T-helper 22 cell (primary cell): ENCODE measurements around the gene HSPB8.

ENCODE experiments used
- DNase-seq: peaks from one replicate; pipeline ENCODE4 v3.0.0-alpha.2; 2020; ENCODE audit warnings: low read depth

Gene HSPB8, protein sequence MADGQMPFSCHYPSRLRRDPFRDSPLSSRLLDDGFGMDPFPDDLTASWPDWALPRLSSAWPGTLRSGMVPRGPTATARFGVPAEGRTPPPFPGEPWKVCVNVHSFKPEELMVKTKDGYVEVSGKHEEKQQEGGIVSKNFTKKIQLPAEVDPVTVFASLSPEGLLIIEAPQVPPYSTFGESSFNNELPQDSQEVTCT

DNA sequence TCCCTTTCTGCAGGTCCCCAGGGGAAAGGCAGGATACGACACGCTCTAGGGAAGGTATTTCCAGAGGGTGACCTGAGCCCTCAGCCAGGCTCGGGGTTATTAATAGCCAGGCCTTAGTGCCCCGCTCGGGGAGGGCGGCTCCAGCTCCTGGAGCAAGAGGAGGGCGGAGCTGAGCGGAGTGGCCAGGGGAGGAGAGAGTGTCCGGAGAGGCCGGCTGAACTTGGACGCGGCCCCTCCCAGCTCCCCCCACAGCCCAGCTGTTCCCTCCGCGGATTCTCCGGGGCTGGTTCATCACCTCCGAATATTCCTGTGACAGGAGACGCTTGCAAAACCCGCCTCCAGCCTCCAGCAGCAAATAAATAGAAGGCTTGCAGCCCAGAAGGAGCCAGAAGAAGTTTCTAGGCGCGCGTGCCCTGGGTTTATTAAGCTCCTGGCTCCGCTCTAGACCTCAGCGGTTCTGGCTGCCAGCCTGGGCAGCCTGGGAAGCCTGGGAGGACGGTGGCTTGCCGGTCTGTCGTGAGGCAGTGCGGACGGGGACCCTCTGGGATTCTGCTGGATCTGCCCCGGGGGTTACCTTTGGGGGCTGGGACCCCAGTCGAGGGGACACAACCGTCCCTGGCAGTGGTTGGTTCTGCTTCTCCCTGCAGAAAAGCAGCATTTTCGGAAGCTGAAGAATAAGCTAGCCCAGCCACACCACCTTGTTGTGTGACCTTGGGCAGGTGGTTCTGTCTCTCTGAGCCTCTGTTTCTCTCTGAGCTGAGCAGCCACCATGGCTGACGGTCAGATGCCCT, at the start of gene HSPB8:
Gene HSPB8 (plus strand): TSS at position 388 of the 791 bp plus-strand sequence. CDS start 382 bp downstream, at position 770.
- no peak for DNase-seq

DNA sequence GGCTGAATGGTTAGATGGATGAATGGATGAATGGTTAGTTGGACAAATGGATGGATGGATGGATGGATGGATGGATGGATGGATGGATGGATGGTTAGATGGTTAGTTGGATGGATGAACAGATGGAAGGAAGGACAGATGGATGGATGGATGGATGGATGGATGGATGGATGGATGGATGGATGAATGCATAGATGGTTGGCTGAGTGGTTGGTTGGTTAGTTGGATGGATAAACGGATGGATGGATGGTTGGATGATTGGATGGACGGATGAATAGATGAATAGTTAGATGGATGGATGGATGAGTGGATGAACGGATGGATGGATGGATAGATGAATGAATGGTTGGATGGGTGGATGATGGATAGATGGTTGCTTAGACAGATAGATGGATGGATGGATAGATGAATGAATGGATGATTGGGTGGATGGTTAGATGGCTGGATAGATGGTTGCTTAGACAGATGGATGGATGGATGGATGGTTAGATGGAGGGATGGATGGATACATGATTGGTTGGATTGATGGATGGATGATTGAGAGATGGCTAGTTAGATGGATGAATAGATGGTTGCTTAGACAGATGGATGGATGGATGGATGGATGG, 48.8 kb upstream of the HSPB8 start:
- no peak for DNase-seq

DNA sequence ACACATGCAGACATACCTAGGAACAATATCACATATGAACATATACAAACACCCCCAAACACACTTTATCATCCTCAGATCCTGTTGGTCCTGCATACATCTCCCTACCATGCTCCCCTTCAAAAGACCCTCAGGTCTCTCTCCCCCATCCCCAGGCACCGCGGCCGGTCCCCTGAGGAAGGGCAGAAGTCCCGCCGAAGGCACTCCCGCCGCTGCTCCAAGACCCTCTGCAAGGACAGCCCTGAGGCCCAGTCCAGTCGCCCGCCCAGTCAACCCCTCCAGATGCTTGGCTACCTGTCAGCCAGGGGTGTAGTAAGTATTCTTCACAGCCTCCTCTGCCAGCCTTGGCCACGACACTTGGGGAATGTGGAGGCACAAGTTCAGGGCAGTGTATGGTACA, 48.2 kb upstream of the HSPB8 start:
- DNase-seq, result no peak

DNA sequence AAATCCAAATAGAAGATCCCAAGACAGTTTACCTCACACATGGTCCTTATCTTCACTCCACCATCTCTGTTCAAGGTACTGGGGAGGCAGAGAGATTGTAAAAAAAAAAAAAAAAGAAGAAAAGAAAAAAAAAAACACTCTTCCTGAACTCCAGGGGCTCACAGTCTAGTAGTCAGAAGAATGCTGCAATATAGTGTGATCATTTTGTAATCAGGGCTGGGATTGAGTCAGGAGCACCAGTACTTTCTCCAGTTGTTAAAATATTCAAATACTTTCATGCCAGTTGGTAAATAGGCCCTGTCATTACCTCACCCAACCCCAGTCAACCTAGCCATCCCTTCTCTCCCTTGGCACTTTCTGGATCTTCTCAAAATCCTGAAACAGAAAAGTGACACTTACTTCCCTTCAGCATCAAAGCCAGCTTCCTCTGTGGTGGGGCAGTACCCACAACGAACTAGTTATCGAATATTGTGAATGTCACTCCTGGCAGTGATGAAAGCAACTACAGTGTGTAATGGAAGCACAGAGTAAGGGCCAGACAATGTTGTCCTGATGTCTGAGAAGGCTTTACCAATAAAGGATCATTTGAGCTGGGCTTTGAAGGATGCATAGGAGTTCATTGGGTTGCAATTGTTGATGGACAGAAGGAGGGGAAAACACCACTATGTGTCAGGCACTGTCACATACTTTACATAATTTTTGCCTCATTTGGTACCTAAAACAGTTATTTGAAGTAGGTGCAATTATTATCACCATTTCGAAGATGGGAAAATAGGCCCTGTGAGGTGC, 44.3 kb upstream of the HSPB8 start:
- no peak for DNase-seq

DNA sequence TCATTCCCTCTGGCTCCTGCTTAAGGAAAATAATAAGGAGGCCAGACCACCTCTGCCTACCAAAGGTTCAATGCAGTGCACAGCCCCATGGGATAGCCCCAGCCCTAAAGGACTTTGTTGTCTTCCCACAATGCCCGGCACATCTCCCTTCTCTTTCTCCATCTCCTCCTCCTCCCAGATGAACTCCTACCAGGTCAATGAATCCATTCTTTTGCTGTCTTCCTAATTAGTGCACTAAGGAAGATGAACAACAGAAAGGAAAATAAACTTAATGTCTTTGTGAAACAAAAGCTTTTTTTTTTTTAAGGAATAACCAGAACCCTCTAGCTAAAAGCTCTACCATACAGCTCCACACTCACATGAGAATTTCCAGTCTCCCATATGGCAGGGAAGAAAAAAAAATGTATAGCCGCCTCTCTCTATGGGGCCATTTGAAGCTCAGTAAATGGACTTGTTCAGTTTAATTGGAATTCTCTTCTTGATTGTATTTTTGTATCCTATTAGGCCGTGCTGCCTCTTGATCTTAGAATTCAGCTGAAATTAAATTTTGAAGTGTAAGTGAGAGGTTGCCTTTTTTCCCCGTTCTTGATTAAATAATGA, 41.8 kb upstream of the HSPB8 start:
- no peak for DNase-seq

DNA sequence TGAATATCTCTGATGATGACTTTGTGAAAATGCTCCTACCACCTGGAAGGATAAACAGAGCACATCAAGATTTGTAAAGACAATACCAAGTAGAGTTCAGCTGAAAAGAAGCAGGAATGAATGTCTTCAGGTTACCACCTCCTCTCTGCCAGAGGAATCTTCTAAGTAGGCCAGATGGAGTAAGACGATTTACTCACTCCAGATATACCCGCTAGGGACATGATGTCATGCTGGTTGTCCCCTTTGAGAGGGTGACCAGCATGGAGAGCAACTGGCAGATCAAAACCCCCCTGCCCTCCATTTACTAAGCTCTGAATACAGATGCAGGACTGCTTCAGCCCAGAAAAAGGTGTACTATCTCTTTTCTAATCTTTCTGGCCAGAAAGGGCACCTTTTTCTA, 39.3 kb upstream of the HSPB8 start:
- no peak for DNase-seq

DNA sequence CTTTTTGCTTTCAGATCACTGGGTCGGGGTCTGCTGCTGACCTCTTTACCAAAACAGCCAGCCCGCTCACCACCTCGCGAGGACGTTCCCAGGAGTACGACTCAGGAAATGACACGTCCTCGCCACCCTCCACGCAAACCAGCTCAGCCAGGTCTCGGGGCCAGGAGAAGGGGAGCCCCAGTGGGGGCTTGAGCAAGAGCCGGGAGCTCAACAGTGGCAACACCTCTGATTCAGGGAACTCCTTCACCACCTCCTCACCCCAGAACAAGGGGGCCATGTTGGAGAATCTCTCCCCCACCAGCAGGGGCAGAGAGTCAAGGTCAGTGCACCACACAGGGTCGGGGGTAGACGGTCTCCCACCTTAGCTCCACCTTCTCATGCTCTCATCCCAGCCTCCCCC, 33.4 kb upstream of the HSPB8 start:
- DNase-seq, result no peak

DNA sequence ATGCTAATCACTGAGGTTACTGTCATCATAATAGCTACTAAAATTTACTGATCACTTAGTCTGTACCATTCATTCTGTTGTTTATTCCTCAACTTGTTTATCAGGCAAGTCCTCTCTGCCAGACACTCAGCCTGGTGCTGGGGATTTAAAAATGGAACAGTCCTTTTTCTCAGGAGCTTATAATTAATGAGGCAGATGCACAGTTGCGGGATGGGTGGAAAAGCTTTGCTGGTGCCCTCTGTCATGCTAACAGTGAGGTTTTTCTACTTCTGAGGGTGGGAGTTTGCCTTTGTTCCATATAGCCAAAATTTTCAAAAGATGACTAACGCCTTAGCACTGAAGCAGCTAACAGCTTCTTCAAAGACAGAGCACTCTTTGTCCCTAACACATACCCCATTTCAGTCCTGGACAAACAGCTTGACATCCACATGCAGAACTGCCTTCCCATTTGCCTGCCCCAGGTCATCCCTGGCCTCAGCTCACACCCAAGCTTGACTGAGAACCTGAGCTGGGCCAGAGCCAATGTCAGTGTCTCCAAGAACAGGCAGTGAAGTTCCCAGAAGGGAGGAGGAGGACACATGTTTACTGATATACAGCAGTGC, 30.8 kb upstream of the HSPB8 start:
- DNase-seq, result no peak

DNA sequence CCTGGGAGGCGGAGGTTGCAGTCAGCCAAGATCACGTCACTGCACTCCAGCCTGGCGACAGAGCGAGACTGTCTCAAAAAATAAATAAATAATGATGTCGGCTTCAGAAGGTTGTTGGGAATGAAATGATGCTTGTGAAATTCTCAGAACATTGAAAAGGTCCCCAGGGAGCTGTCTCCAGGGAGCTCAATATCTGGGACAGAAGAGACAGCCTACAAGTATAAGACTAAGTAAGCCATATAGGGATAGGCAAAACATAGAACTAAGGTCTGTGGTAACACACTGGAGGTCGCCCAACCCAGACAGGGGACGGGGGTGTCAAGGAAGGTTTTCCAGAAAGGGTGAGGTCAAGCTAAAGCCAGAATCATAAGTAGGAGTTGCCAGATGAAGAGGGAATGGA, 29.5 kb upstream of the HSPB8 start:
- no peak for DNase-seq

DNA sequence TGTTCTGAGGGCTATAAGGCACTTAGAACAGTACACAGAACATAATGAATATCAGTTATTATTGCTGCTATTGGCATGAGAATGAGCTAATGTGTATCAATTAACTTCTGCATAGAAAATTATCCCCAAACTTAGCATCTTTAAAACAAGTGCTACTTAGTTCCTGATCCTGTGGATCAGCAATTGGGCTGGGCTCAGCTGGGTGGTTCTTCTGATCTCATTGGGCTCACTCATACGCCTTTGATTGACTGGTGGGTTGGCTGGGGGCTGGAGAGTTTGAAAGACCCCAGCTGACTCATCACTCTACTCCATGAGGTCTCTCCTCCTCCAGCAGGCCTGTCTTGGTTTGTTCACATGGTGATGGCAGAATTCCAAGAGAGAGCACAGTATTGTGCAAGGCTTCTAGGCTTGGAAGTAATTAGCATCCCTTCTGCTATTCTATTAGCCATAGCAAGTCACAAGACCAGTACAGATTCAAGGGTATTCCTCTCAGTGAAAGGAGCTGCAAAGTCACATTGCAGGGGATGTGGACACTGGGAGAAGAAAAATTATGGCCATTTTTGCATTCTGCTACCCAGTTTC, 27.2 kb upstream of the HSPB8 start:
- no peak for DNase-seq

DNA sequence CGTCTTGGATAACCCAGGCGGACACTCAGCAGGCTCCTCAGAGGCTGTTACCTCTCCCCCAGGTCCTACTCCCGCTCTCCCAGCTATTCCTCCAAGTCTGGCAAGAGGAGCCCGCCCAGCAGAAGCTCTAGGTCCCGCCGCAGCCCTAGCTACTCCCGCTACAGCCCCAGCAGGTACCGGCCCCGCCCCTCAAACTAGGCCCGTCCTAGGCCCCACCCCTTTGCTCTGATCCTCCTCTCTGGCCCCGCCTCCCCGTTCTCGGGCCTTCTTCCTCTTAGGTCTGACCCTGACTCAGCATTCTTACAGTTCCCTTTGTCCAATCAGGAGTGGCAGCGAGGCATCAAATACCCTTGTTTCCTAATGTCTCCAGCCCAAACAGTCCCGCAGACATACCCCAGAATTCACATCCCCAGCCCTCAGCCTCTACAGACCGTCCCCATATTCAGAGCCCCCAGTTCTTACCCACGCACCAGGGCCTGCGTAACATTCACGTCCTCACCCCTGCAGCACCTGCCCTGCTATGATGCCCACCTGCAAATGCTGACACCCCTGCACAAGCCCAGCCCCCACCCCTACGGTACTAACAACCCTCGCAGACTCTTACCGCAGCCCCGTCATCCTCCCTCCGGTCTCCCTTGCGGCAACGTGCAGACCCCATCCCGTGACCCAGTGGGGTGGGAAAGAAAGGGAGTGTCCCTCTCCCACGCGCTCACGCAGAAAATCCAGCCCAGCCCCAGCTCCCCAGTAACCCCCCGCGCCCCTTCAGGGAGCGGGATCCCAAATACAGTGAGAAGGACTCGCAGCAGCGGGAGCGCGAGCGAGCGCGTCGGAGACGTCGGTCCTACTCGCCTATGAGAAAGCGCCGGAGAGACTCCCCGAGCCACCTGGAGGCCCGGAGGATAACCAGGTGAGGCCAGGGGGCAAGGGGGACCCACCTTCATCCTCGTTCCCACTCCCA, 25.0 kb upstream of the HSPB8 start:
- DNase-seq, result no peak

DNA sequence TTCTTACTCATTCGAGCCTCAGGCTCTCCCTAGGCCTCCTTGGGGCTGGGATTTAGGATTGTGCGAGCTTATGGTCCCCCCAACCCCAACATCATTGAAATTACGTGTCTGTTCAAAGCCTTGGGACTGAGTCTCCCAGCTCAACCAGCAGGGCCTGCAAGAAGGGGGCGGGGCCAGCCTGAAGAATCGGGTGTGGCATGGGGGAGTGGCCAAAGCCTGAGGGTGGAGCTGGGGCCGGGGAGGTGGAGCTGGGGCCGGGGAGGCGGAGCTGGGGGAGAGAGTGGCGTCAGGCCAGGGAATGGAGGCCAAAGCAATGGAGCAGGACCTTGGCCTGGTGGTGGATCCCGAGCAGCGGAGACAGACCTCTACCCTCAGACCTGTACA, 24.3 kb upstream of the HSPB8 start:
- DNase-seq, result no peak

DNA sequence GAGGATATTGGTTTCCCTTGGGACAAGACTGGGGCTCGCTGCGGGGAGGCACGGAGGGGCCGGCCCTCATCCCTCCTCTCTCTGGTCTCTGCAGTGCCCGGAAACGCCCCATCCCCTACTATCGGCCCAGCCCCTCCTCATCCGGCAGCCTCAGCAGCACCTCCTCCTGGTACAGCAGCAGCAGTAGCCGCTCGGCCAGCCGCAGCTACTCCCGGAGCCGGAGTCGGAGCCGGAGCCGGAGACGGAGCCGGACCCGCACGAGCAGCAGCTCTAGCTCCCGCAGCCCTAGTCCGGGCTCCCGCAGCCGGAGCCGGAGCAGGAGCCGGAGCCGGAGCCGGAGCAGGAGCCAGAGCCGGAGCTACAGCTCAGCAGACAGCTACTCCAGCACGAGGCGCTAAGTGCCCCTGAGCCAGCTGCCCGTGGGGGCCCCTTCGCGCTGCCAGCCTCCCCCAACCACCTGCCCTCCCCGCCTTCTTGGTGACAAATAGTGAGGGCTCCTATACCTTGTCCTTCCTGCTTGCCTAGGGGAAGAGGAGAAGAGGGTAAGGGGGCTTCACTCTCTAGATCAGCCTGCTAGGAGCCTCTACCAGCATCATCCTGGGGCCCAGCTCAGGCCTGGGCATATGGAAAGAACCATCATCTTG, 22.2 kb upstream of the HSPB8 start:
- no peak for DNase-seq

DNA sequence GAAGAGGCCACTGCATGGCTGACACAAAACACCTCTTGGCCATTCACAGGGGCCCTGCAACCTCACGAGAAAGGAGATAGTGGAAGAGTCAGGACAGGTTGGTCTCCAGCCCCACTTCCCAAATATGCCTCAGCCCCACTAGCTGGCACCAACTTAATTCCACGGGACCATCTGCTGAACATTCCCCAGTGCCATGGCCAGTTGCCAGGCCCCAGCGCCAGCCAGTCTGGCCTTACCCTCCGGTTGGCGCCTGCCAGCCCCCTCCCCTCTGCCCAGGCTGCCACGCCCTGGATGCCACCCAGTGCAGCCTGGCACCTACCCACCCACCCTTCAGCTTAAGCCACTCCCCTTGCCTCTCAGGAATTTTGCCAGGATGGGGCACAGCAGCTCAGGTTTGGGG, 21.2 kb upstream of the HSPB8 start:
- no peak for DNase-seq

DNA sequence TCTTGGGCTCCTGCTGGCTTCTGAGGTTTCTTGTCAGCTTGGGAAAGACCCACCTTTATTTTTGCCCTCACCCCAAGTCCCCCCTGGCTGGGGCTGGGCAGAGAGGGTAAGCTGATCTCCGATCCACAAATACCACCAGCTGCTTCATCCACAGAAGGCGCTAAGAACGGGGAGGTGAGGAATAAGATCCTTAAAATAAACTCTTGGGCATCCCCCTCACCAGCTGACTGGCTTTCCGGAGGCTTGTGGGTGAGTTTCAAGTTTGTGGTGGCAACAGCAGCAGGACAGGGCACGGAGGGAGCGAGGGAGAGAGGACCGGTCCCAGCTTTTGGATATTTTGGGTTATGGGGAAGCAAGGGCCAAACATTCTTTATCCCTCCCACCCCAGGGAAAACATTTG, 20.8 kb upstream of the HSPB8 start:
- DNase-seq, result no peak

DNA sequence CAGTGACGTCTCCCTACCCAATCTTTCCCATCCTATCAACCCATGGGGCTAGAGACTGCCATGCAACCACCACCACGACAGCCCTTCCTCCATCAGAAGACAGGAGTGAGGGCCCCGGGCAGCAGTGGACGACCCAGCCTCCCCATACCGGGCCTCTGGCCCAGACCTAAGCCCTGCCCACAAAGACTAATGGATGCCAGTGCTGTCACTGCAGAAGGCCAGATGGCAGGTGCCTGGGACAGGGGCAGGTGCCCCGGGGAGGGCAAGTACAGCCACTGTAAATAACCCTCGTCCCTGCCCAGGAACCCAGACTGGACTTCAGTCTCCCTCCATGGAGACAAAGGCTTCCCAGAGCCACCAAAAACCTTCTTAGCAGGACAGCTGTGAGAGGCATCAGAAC, 20.3 kb upstream of the HSPB8 start:
- DNase-seq, result no peak

DNA sequence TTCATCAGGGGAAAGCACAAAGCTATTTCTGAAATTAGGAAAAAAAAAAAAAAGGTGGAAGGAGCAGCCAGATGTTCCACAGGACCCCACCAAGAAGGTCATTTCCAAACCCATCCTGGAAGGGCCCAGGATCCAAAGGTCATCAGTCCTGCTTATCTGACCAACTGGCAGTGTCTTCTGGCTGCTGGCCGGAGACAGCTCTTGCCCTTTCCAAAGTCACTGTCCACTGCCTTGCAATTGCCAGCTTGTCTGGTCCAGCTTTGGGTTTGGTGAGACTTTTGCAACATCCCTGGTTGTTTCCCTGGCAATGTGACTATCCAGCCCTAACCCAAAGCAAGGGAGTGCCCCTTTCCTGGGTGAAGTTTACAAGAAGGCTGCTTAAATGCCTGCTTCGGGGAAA, 18.9 kb upstream of the HSPB8 start:
- DNase-seq, result no peak

DNA sequence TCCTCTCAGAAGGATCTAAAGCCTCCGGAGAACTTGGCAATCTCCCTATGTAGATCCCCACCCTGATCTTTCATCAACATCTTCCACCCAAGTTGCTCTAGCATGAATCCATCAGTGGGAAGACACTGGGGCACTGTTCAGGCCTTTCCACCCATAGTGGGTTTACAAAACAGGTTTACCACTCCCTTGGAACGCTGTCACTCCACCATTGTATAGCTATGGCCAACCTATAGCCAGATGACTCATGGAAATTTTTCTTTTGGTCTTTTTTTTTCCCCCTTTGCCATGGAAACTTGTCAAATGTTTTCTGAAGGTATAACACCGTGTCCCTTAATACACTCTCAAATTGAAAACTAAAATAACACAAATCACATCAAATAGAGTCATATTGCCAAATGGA, 10.8 kb upstream of the HSPB8 start:
- no peak for DNase-seq

DNA sequence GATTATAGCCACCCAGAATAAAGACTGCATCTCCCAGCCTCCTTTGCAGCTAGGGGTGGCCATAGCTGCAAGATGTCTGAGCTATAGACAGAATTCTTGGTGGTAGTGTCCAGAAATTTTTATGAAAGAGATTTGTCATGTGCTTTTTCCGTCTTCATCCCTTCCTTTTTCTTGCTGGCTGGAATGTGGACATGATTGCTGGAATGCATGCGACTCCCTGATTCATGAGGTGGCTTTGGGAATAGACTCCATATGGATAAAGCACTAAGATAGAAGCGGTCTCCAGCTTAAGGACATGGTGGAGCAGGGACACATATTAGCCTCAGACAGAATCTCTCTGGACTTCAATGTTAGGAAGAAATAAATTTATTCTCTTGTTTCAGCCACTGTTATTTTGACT, 10.0 kb upstream of the HSPB8 start:
- no peak for DNase-seq

DNA sequence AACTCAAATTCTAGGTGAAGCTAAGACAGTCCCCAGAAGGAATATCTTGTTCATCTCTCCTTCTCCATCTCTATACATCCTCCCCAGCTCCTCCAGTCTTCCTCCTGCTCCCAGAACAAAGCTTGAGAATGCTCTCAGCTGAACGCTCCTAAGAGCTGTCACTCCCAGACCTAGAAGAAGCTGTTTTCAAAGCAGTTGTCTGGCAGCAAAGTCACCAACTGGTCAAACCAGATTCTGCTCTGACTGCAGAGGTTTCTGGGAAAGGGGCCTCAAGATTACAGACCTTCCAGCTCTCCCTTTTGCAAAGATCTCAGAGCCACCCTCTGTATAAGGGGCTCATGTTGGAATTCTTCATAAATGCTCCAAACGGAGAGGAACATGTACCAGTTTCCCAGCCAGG, 9.6 kb upstream of the HSPB8 start:
- no peak for DNase-seq
